Measurements from ENCODE around the gene IFT81. TPM values are rescaled to one million over a fixed set of nuclear protein-coding genes. Genes with fewer than 3 reads are reported as not detected.
"Not testable (repeated sequence)": the region's sequence is repeated elsewhere in the genome, so short reads cannot be mapped to it uniquely, and the experiment has no call there.

The IFT81 gene
- polyA plus RNA-seq, 1 experiment: 22.1 TPM

GRCh38 chr12:110205931-110206330 lies 81.8 kb downstream of the IFT81 start:
- CTCF ChIA-PET: interaction anchor here (0.7 kb wide), 1 partner anchor 12 kb away, joined by 5 read pairs; no protein-coding TSS in a partner anchor
- no peak for TF ChIP-seq CTCF (IDR thresholded peaks at IDR 0.05; ENCODE audit: low read depth, low read length)
- POLR2A ChIA-PET: no interaction called here
- no peak overlapping the region for H3K27ac ChIP-seq (ENCODE audit: low read depth, low read length)
- H3K4me3 ChIP-seq (ENCODE audit: low read depth, low read length): no peak overlapping the region
- H3K9me3 ChIP-seq (ENCODE audit: control insufficient read depth, insufficient read depth, low read length): no peaks in the 10 kb centered on the region
- H3K27me3 ChIP-seq (ENCODE audit: control insufficient read depth, insufficient read depth, low read length): no peaks in the 10 kb centered on the region
- no peak for DNase-seq (ENCODE audit: low read depth, low spot score)

DNA sequence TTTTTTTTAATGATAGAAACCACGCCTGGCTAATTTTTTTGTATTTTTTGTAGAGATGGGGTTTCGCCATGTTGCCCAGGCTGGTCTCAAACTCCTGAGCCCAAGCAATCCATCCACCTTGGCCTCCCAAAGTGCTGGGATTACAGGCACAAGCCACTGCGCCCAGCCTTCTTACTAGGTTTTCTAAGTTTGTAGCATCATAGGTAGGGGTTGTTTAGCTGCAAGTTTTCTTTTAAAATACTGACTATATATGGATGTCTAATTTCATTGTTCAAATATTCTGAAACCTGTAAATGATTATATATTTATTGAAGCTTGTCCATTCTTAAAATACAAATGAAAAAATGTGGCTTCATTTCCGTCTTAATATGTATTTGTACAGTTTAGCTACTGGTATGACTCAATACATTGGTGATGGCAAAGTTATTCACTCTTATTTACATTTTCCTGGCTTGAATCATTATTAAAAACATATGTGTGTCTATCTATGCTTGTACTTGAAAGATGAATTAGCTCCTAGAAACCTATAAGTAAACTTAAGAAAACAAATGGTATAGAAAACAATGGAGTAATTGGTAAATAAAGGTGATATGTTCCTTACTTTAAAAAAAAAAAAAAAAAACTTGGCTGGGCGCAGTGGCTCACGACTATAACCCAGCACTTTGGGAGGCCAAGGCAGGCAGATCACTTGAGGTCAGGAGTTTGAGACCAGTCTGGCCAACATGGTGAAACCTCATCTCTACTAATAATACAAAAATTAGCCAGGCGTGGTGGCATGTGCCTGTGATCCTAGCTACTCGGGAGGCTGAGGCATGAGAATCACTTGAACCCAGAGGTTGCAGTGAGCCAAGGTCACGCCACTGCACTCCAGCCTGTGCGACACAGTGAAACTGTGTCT lies 87.7 kb downstream of the IFT81 start:
- POLR2A ChIA-PET: interaction anchor here (0.6 to 1.6 kb wide), 9 partner anchors 9 to 213 kb away, joined by 3 to 7 read pairs (median 4); partner anchors contain the start of genes ATP2A2 and IFT81
- CTCF ChIA-PET: interaction anchor here (1.6 to 2.8 kb wide), 2 partner anchors 12 kb away, joined by 6 to 14 read pairs; no protein-coding TSS in a partner anchor
- not testable (repeated sequence) for H3K4me3 ChIP-seq (ENCODE audit: low read depth, low read length); H3K27me3 ChIP-seq (ENCODE audit: control insufficient read depth, insufficient read depth, low read length); H3K9me3 ChIP-seq (ENCODE audit: control insufficient read depth, insufficient read depth, low read length)
- DNase-seq (ENCODE audit: low read depth, low spot score): peak; percentile 75
- peak overlapping the region; percentile 62 for H3K27ac ChIP-seq (ENCODE audit: low read depth, low read length)

DNA sequence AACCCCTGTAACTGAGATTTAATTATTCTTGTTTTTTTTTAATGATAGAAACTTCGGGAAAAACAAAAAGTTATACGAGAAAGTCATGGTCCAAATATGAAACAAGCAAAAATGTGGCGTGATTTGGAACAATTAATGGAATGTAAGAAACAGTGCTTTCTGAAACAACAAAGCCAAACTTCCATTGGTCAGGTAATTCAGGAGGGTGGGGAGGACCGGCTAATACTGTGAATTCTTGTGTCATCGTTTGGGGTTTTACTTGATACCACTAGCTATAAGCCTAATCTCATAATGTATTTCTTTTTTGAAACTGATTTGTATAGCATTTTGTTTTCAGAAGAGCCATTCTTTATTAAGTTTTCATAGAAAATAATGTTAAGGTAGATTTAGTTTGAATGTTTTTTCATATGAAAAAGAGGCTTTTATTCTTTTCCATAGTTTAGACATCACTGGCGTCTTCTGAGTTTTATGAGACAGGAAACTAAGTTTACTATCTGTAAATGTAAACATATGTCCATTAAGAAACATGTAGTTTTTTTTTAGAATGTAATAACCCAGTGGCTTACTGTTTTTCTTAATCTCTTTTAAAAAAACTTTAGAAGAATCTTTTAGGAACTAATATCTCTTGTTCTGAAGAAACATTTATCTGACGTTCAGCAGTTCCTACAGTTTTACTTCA lies 94.0 kb downstream of the IFT81 start:
- no peak overlapping the region for H3K27ac ChIP-seq (ENCODE audit: low read depth, low read length)
- no peak for TF ChIP-seq CTCF (IDR thresholded peaks at IDR 0.05; ENCODE audit: low read depth, low read length)
- CTCF ChIA-PET: no interaction called here

GRCh38 chr12:110222027-110222426 lies 97.9 kb downstream of the IFT81 start:
- TF ChIP-seq CTCF (IDR thresholded peaks at IDR 0.05; ENCODE audit: low read depth, low read length): no peak
- POLR2A ChIA-PET: no interaction called here
- CTCF ChIA-PET: interaction anchor here (0.6 to 2.4 kb wide), 3 partner anchors 82 to 286 kb away, joined by 3 to 11 read pairs (median 4); no protein-coding TSS in a partner anchor
- no peak for DNase-seq (ENCODE audit: low read depth, low spot score)
- Histone ChIP-seq H3K27ac (ENCODE audit: low read depth, low read length) (no peak overlapping the region), H3K4me3 (ENCODE audit: low read depth, low read length) (no peak overlapping the region), H3K9me3 (ENCODE audit: control insufficient read depth, insufficient read depth, low read length) (no peaks in the 10 kb centered on the region), H3K27me3 (ENCODE audit: control insufficient read depth, insufficient read depth, low read length) (no peaks in the 10 kb centered on the region)

More for the DNA sequence above, 94.0 kb downstream of the IFT81 start:
- H3K27me3 ChIP-seq (ENCODE audit: control insufficient read depth, insufficient read depth, low read length): no peaks in the 10 kb centered on the region
- DNase-seq (ENCODE audit: low read depth, low spot score): no peak
- H3K4me3 ChIP-seq (ENCODE audit: low read depth, low read length): no peak overlapping the region
- H3K9me3 ChIP-seq (ENCODE audit: control insufficient read depth, insufficient read depth, low read length): no peaks in the 10 kb centered on the region; the same call in 1 of the 2 replicates
- POLR2A ChIA-PET: no interaction called here

- no peak for TF ChIP-seq CTCF (IDR thresholded peaks at IDR 0.05; ENCODE audit: low read depth, low read length)
- POLR2A ChIA-PET: no interaction called here
- no peak for DNase-seq (ENCODE audit: low read depth, low spot score)
- Histone ChIP-seq H3K9me3 (ENCODE audit: control insufficient read depth, insufficient read depth, low read length) (no peaks in the 10 kb centered on the region), H3K4me3 (ENCODE audit: low read depth, low read length) (no peak overlapping the region), H3K27me3 (ENCODE audit: control insufficient read depth, insufficient read depth, low read length) (no peaks in the 10 kb centered on the region), H3K27ac (ENCODE audit: low read depth, low read length) (no peak overlapping the region)
- CTCF ChIA-PET: interaction anchor here (0.9 to 2.4 kb wide), 2 partner anchors 83 to 122 kb away, joined by 4 to 11 read pairs; no protein-coding TSS in a partner anchor
These were observed 98.3 kb downstream of the IFT81 start for GRCh38 chr12:110222433-110222832.
